SU-DHL-6 (cell line): ENCODE measurements around the gene CLSTN2.

Source experiments
- H2AFZ ChIP-seq: fragments of 200-600 bp; sonication (generic); 2 replicates; pipeline ENCODE4 v1.6.1; 2014; ENCODE audit warnings: low read depth, mild to moderate bottlenecking, moderate library complexity, mixed read lengths, antibody characterized with exemption, low read length; ENCODE audit not compliant: severe bottlenecking
- H3F3A ChIP-seq: fragments of 200-600 bp; shearing (Covaris generic); 2 replicates; pipeline ENCODE4 v1.6.0; 2016; ENCODE audit warnings: antibody characterized with exemption, mild to moderate bottlenecking; ENCODE audit not compliant: insufficient read depth
- H3K27ac ChIP-seq: fragments of 200-600 bp; sonication (generic); 2 replicates; pipeline ENCODE4 v1.5.1; 2016; ENCODE audit warnings: low read depth, mild to moderate bottlenecking, low read length, moderate library complexity, mixed read lengths
- H3K27me3 ChIP-seq: fragments of 200-600 bp; sonication (generic), shearing (Covaris generic); 2 replicates; pipeline ENCODE4 v1.6.0; 2014; ENCODE audit warnings: mild to moderate bottlenecking, low read length
- H3K36me3 ChIP-seq: fragments of 200-600 bp; sonication (generic); 2 replicates; pipeline ENCODE4 v1.6.1; 2014; ENCODE audit warnings: mild to moderate bottlenecking, low read length, mixed read lengths
- H3K4me2 ChIP-seq: fragments of 300-600, 200-600 bp; shearing (Covaris generic), sonication (generic); 2 replicates; pipeline ENCODE4 v1.6.0; 2014; ENCODE audit warnings: low read length, low read depth, mild to moderate bottlenecking; ENCODE audit not compliant: poor library complexity, severe bottlenecking
- H3K4me3 ChIP-seq: fragments of 200-600 bp; sonication (generic); 2 replicates; pipeline ENCODE4 v1.5.1; 2014; ENCODE audit warnings: antibody characterized with exemption, low read length, mild to moderate bottlenecking, mixed read lengths; ENCODE audit not compliant: insufficient read depth, poor library complexity, severe bottlenecking
- H3K79me2 ChIP-seq: fragments of 200-600 bp; sonication (generic); 2 replicates; pipeline ENCODE4 v1.6.1; 2014; ENCODE audit warnings: mild to moderate bottlenecking, low read length, moderate library complexity; ENCODE audit not compliant: insufficient read depth
- H3K9ac ChIP-seq: fragments of 200-600 bp; sonication (generic); 2 replicates; pipeline ENCODE4 v1.7.0; 2014; ENCODE audit warnings: mild to moderate bottlenecking, low read length
- H3K9me2 ChIP-seq: fragments of 200-600 bp; sonication (generic); replicated peaks from 2 replicates; pipeline ENCODE4 v1.6.1; 2014; ENCODE audit warnings: low read length; ENCODE audit not compliant: insufficient read depth
- H3K9me3 ChIP-seq: fragments of 200-600 bp; sonication (generic); 2 replicates; pipeline ENCODE4 v1.6.1; 2014; ENCODE audit warnings: low read length, mixed read lengths; ENCODE audit not compliant: insufficient read depth
- H4K20me1 ChIP-seq: fragments of 200-600 bp; sonication (generic); 2 replicates; pipeline ENCODE4 v1.6.1; 2014; ENCODE audit warnings: low read depth, mild to moderate bottlenecking, antibody characterized with exemption, low read length, moderate library complexity, mixed read lengths
- CTCF ChIP-seq: fragments of 200-600 bp; sonication (generic); IDR thresholded peaks from one replicate; pipeline ENCODE4 v1.5.1; 2017; ENCODE audit warnings: antibody characterized with exemption, mild to moderate bottlenecking, low read length, moderate library complexity; ENCODE audit not compliant: insufficient read depth, poor library complexity, severe bottlenecking
- EZH2phosphoT487 ChIP-seq: fragments of 200-600 bp; sonication (generic), shearing (Covaris generic); conservative IDR thresholded peaks from 2 replicates; pipeline ENCODE4 v1.6.1; 2018; ENCODE audit warnings: mild to moderate bottlenecking, antibody characterized with exemption, low read length, moderate library complexity, mixed read lengths

Gene CLSTN2

DNA sequence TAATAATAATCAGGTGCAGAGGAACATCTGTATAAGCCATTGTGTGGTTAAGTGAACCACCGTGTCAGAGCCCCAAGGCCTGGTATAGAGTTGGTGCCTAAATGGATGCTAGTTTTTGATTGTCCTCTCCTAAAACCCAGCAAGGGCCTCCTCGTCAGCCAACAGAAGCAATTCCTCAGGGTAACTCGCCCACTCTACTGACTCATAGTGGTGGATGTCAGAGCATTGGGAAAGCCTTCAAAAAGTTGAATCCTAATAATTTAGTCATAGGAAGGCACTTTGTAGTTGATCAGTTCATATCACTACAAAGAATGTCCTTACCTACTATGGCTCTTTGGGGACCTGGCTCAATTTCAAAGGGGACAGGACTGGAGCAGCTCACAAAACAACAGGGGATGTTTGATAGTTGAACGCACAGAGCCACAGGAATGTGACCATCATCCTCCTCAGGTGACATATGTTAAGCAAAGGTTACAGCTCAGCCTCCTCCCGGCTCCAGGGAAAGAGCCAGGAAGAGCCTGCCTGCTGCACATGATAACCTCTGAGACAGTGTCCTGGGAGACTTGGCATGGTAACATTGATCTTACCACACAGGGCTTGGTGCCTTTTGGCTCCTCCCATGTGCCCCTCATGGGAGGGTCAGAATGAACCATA lies 338.7 kb downstream of the CLSTN2 start:
- H3K9ac ChIP-seq: no peak overlapping the region
- no peaks in the 10 kb centered on the region for H3F3A ChIP-seq
- no peaks in the 10 kb centered on the region for H3K27me3 ChIP-seq
- H3K79me2 ChIP-seq: no peaks in the 10 kb centered on the region
- no peaks in the 10 kb centered on the region for H4K20me1 ChIP-seq
- H3K36me3 ChIP-seq: no peaks in the 10 kb centered on the region
- TF ChIP-seq CTCF: no peak
- no peak for TF ChIP-seq EZH2phosphoT487
- H3K9me2 ChIP-seq: no peaks in the 10 kb centered on the region
- no peak overlapping the region for H2AFZ ChIP-seq
- H3K4me2 ChIP-seq: no peak overlapping the region
- H3K9me3 ChIP-seq: no peaks in the 10 kb centered on the region
- H3K4me3 ChIP-seq: no peak overlapping the region
- no peak overlapping the region for H3K27ac ChIP-seq

DNA sequence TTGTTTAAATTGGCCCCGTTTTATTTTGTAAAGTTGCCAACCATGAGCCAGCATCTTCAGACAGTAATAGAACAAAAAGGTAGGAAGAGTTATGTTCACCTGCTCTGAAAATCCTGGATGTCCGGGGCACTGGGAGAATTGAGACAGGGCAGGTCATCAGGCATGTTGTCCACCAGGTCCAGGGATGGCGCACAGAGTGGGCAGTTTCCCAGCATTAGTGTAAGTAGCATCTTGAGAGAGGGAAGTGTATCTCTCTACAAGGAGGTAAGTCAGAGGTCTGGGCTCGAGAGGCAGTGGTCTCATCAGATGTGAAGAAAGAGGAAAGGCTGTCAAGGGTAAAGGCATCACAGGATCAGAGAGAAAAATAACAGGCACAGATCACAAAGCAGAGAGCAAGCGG lies 339.4 kb downstream of the CLSTN2 start:
- H3K9me3 ChIP-seq: no peaks in the 10 kb centered on the region
- H3K4me3 ChIP-seq: no peak overlapping the region
- H3F3A ChIP-seq: no peaks in the 10 kb centered on the region
- H3K4me2 ChIP-seq: no peak overlapping the region
- H4K20me1 ChIP-seq: no peaks in the 10 kb centered on the region
- no peaks in the 10 kb centered on the region for H3K27me3 ChIP-seq
- TF ChIP-seq CTCF: no peak
- no peak for TF ChIP-seq EZH2phosphoT487
- H3K27ac ChIP-seq: no peak overlapping the region
- no peaks in the 10 kb centered on the region for H3K79me2 ChIP-seq
- no peaks in the 10 kb centered on the region for H3K9me2 ChIP-seq
- no peak overlapping the region for H3K9ac ChIP-seq
- H2AFZ ChIP-seq: no peak overlapping the region
- no peaks in the 10 kb centered on the region for H3K36me3 ChIP-seq

DNA sequence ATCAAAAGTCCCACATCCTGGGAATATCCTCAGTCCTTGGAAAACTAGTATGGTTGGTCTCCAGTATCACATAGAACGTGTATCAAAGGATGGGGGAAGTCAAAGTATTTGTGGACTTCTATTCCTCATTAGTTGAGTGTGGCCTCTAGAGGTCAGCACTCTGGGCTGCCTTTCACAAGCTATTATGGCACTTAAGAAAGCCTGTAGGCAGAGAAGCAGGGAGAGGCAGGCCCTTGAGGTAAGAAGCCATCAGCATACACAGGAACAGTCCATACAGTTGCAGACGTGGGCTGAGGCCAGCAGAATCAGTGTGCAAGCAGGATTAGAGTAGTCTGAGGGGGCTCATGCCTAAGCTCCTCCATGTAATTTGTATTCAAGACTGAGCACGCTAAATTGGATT lies 341.7 kb downstream of the CLSTN2 start:
- Histone ChIP-seq H3K79me2 (no peaks in the 10 kb centered on the region), H3K27me3 (no peaks in the 10 kb centered on the region), H3K27ac (no peak overlapping the region), H3F3A (no peaks in the 10 kb centered on the region), H3K4me2 (no peak overlapping the region), H3K4me3 (no peak overlapping the region), H3K9me2 (no peaks in the 10 kb centered on the region), H3K36me3 (no peaks in the 10 kb centered on the region), H2AFZ (no peak overlapping the region), H3K9me3 (no peaks in the 10 kb centered on the region), H3K9ac (no peak overlapping the region), H4K20me1 (no peaks in the 10 kb centered on the region)
- TF ChIP-seq EZH2phosphoT487 (no peak), CTCF (no peak)
